ENCODE data around the gene DDX49.

DNA sequence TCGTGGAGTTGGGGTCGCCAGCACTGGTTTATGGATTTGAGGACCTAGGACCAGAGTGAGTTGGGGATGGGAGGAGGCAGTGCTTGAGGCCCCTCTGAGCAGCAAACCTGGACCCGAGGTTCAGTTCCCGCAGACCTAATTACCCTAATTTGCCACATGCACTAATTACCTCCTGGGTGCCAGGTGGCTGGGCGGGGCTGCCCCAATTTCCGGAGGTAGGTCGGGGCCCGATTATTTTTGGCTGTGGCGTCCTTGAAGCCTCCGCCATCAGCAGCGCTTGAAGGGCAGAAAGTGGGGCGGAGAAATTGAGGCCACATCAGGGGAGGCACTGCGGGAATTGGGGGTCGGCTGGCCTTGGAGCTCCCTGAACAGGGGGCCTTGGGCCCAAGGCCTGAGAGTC is 27.4 kb downstream of the DDX49 start:
- TF ChIP-seq, protein P1, sequence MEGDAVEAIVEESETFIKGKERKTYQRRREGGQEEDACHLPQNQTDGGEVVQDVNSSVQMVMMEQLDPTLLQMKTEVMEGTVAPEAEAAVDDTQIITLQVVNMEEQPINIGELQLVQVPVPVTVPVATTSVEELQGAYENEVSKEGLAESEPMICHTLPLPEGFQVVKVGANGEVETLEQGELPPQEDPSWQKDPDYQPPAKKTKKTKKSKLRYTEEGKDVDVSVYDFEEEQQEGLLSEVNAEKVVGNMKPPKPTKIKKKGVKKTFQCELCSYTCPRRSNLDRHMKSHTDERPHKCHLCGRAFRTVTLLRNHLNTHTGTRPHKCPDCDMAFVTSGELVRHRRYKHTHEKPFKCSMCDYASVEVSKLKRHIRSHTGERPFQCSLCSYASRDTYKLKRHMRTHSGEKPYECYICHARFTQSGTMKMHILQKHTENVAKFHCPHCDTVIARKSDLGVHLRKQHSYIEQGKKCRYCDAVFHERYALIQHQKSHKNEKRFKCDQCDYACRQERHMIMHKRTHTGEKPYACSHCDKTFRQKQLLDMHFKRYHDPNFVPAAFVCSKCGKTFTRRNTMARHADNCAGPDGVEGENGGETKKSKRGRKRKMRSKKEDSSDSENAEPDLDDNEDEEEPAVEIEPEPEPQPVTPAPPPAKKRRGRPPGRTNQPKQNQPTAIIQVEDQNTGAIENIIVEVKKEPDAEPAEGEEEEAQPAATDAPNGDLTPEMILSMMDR (IDR thresholded peaks at IDR 0.05; ENCODE audit: low read length), result no peak
- no peak for TF ChIP-seq EZH2phosphoT487 (IDR thresholded peaks at IDR 0.05; ENCODE audit: low read length)
- TF ChIP-seq EZH2 (optimal IDR thresholded peaks at IDR 0.05; ENCODE audit: low read depth, low read length), result no peak
